ENCODE measurements around the gene PTPRJ. TPM values are rescaled to one million over a fixed set of nuclear protein-coding genes. Genes with fewer than 3 reads are reported as not detected.
"Not testable (repeated sequence)": the region's sequence is repeated elsewhere in the genome, so short reads cannot be mapped to it uniquely, and the experiment has no call there.

Gene PTPRJ
- total and polyA plus RNA-seq, 2 of the 4 experiments (the other 2 are of a cell fraction), result 5.6 to 14.9 TPM

DNA sequence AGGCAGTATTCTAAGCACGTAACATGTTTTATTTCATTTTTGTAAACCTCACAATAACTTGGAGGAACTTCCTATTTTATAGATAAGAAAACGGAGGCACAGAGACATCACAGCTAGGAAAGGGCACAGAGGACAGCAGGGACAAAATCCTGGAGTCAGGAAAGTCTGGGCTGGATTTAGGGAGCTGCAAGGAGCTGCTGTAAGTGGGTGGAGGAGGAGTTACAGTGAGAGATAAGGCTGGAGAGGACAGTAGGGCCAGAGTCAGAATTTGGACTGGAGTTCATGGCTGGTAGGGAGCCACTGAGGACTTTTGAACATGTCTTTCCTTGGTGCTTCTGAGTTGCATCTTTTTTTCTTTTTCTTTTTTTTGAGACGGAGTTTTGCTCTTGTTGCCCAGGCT lies 32.2 kb upstream of the PTPRJ start (continued):
- TF ChIP-seq BHLHE40 (IDR thresholded peaks at IDR 0.05; ENCODE audit: low read depth, low read length), result no peak

DNA sequence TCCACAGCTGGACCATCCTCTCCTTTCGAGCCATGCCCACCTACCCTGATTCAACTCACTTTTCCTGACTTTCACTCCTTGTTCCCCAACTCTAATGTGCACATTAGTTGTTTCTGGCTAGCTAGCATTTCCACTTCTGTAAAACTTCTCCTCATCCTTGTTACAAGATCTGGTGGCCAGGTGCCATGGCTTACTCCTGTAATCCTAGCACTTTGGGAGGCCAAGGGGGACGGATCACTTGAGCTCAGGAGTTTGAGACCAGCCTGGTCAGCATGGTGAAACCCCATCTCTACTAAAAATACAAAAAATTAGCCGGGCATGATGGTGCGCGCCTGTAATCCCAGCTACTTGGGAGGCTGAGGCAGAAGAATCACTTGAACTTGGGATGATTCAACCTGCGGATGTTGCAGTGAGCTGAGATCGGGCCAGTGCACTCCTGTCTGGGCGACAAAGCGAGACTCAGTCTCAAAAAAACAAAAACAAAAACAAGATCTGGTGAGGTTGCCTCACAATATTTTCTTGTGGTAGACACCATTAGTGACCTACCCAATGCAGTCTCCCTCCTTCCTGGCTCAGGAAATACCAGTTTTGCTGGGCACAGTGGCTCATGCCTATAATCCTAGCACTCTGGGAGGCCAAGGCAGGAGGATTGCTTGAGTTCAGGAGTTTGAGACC lies 31.2 kb upstream of the PTPRJ start:
- H3K9ac ChIP-seq (ENCODE audit: low read depth, low read length); H3K4me1 ChIP-seq (ENCODE audit: control insufficient read depth, insufficient read depth, low read length); ATAC-seq (ENCODE audit: low read depth); H3K18ac ChIP-seq (ENCODE audit: low read depth, low read length); H4K20me1 ChIP-seq (ENCODE audit: insufficient read depth, low read length); H3K56ac ChIP-seq (ENCODE audit: extremely low read depth, insufficient read depth, low read length); H4K8ac ChIP-seq (ENCODE audit: low read depth in 2 of 2, low read length in 2 of 2); H3K27me3 ChIP-seq (ENCODE audit: control insufficient read depth, insufficient read depth, low read length); POLR2A ChIA-PET (ENCODE audit: unreplicated experiment); H3K36me3 ChIP-seq (ENCODE audit: control insufficient read depth, insufficient read depth, low read length); dilution Hi-C loops (cut with HindIII; ENCODE audit: low sequenced_read_pairs, unreplicated experiment); BruUV-seq (replicated peaks); H2AK9ac ChIP-seq (replicated peaks; ENCODE audit: low read depth, low read length, poor library complexity); H4K91ac ChIP-seq (ENCODE audit: insufficient read depth, low read depth, low read length); H3K27ac ChIP-seq (ENCODE audit: insufficient read depth, low read length); in situ Hi-C loops (cut with MboI; ENCODE audit: low sequenced_read_pairs); H3K9me1 ChIP-seq (ENCODE audit: insufficient read depth, low read length); H3K23ac ChIP-seq (ENCODE audit: low read depth, low read length); H3K4me3 ChIP-seq (ENCODE audit: insufficient read depth, low read depth, low read length); H3K79me1 ChIP-seq (ENCODE audit: low read depth in 1 of 2, low read length in 2 of 2); DNase-seq; H3K14ac ChIP-seq (replicated peaks; ENCODE audit: low read depth, low read length); intact Hi-C loops (cut with micrococcal nuclease); H2AFZ ChIP-seq (replicated peaks; ENCODE audit: low read length, poor library complexity); H3K9me3 ChIP-seq (ENCODE audit: control insufficient read depth, insufficient read depth, low read length); H4K5ac ChIP-seq (ENCODE audit: low read depth, low read length); H3K4me2 ChIP-seq (ENCODE audit: low read depth, low read length); H2BK5ac ChIP-seq (ENCODE audit: low read depth, low read length, poor library complexity, severe bottlenecking): not testable (repeated sequence)
- H3K4ac ChIP-seq (ENCODE audit: low read depth, low read length), result peak overlapping the region; percentile 3; the same call in 1 of the 2 replicates
- 96% methylated on average over 4 of the region's 9 CpGs; no CpG with 5 or more reads in 1 of the 2 experiments for WGBS, 2 experiments (ENCODE audit: extremely low coverage in 2 of 2, insufficient read length in 1 of 2)
- CTCF ChIA-PET, result interaction anchor here (0.6 to 1.6 kb wide), 2 partner anchors 10 to 17 kb away, joined by 3 to 5 read pairs; no protein-coding TSS in a partner anchor
- H2BK120ac ChIP-seq (ENCODE audit: low read depth, low read length), result peak overlapping the region; percentile 3; the same call in 1 of the 2 replicates
- 0 out of 2 replicates have a peak overlapping the region, but pooled peaks have one; percentile 22 for H2BK20ac ChIP-seq (ENCODE audit: low read depth, low read length)
- H2BK15ac ChIP-seq (ENCODE audit: low read depth, low read length), result 0 out of 3 replicates have a peak overlapping the region, but pooled peaks have one; percentile 70
- H2AK5ac ChIP-seq (ENCODE audit: low read depth, low read length), result peak overlapping the region; percentile 64
